ENCODE measurements around the gene AGO1.
"Not testable (repeated sequence)": the region's sequence is repeated elsewhere in the genome, so short reads cannot be mapped to it uniquely, and the experiment has no call there.

The AGO1 gene

GRCh38 chr1:35882945-35883634 is at the start of gene AGO1:
Gene AGO1 (plus strand): TSS chr1:35883209. CDS start chr1:35883422, 213 bp downstream.
- peak; percentile 97 for DNase-seq

- DNase-seq = no peak
These were observed 49.6 kb upstream of the AGO1 start for GRCh38 chr1:35833395-35833794.

GRCh38 chr1:35834218-35834617 is 48.8 kb upstream of the AGO1 start:
- no peak for DNase-seq

GRCh38 chr1:35835398-35835797 is 47.6 kb upstream of the AGO1 start:
- DNase-seq = no peak

DNA sequence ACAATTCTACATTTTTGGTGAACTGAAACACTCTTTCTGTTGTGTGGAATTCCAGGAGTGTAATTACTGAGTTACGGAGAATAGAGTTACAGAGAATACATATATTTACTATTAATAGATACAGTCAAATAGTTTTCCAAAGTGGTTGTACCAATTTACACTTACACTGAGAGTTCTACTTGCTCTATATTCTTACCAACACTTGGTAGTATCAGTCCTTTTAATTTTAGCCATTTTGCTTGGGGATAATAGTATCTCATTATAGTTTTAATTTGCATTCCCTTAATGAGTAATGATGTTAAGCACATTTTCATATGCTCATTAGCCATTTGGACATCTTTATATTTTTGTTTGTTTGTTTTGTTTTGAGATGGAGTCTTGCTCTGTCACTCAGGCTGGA is 46.3 kb upstream of the AGO1 start:
- no peak for DNase-seq

- no peak for DNase-seq
These were observed 44.2 kb upstream of the AGO1 start for GRCh38 chr1:35838693-35839245.

- DNase-seq = no peak
These were observed 38.2 kb upstream of the AGO1 start for GRCh38 chr1:35844826-35845225.

DNA sequence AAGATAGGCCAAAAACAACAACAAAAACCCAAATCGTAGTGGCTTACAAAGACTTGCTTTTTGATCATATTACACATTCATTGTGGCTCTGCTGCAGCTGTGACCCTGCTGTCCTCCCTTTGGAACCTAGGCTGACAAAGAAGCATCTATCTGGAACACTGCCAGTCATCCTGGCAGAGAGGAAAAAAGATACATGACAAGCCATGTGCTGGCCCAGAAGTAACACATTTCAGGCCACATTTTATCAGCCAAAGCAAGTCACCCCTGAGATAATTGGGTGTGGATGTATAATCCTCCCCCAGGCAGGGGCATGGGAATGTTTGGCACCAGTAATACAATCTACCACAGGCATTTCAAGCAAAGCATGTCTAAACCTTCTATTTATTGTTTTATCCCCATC is 37.2 kb upstream of the AGO1 start:
- DNase-seq = no peak

DNA sequence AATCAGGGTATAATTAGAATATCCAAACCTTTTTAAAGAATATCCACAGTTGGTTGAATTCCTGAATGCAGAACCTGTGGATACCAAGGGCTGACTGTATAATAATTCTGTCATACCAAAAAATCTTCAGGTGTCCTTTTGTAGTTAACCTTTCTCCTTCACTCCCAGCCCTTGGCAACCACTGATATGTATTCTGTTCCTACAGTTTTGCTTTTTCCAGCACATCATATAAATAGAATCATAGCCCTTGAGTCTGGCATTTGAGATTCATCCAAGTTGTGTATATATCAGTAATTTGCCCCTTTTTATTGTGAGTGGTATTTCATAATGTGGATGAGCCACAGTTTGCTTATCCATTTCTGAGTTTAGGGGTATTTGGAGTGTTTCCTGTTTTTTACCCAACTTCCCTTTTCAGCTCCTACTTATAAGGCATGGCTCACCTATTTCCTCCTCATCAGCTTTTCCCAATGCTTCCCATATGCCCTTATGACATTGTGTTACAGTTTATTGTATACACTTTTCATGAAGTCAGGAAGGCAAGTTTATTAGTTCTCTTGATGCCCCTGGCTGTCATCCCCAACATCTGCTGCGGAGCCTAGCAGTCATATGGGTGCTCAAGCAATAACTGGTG is 35.0 kb upstream of the AGO1 start:
- no peak for DNase-seq

DNA sequence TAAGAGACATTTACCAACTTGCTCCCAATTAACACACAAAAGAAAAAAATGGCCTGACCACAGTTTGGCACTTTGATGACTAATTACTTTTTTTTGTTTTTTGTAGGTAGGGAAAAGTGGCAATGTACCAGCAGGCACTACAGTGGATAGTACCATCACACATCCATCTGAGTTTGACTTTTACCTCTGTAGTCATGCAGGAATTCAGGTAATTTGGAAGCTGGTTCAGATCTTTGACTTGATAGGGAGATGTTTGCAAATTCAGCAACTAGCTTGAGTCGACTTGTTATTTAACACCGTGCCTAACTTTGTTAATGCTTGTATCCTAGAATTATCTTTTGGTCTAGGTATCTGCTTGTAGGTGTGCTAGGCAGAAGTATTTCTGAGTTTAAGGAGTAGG is 33.0 kb upstream of the AGO1 start:
- DNase-seq = no peak

GRCh38 chr1:35850716-35851115 is 32.3 kb upstream of the AGO1 start:
- no peak for DNase-seq

GRCh38 chr1:35851132-35851869 is 31.7 kb upstream of the AGO1 start:
- DNase-seq = no peak

GRCh38 chr1:35852241-35852640 is 30.8 kb upstream of the AGO1 start:
- no peak for DNase-seq

- no peak for DNase-seq
These were observed 27.9 kb upstream of the AGO1 start for GRCh38 chr1:35854989-35855700.

DNA sequence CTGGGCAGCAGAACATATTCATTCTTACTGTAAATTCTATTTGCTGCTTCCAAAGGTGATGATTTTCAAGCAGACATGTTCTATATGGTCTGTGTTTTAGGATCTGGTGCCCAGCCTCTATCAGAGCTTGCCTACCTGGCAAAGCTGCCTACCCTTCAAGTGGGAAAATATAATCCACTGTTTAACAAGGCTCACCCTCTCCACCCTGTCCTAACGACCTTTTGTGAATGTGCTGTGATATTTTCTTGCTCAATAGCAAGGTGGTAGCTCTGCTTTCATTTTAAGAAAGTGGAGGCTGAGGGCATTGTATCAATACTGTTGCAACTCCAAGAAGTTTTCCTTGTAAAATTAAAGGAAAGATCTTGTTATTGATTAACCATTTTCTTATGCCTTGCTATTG is 26.0 kb upstream of the AGO1 start:
- DNase-seq = no peak

DNA sequence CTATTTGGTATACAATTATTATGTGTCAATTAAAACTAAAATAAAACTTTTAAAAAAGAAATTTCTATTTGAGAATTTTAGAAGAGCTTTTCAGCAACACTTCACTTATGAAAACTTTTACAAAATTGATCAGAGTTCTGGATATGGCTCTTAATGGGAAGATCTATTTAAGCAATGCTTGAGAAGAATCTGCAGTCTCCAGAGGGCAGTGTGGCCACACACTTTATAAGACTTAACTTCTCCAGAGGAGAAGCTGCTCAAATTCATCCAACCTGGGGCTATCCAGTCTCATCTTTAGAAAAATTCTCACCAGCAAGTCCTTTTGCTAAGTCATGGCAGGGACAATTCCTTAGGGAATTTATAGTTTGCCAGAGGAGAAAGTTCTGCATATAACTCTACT is 25.2 kb upstream of the AGO1 start:
- DNase-seq = no peak

GRCh38 chr1:35860696-35861095 is 22.3 kb upstream of the AGO1 start:
- no peak for DNase-seq

DNA sequence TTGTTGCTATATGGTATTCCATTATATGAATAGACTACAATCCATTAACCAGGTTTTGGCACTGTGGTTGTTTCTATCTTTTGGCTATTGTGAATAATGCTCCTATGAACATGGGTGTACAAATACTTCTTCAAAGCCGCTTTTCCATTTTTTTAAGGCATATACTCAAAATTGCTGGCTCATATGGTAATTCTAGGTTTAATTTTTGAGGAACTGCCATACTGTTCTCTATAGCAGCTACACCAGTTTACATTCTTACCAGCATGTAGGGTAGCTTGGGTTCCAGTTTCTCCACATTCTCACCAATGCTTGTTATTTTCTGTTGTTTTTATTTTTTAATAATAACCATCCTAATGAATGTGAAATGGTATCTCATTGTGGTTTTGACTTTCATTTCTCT is 19.9 kb upstream of the AGO1 start:
- no peak for DNase-seq

DNA sequence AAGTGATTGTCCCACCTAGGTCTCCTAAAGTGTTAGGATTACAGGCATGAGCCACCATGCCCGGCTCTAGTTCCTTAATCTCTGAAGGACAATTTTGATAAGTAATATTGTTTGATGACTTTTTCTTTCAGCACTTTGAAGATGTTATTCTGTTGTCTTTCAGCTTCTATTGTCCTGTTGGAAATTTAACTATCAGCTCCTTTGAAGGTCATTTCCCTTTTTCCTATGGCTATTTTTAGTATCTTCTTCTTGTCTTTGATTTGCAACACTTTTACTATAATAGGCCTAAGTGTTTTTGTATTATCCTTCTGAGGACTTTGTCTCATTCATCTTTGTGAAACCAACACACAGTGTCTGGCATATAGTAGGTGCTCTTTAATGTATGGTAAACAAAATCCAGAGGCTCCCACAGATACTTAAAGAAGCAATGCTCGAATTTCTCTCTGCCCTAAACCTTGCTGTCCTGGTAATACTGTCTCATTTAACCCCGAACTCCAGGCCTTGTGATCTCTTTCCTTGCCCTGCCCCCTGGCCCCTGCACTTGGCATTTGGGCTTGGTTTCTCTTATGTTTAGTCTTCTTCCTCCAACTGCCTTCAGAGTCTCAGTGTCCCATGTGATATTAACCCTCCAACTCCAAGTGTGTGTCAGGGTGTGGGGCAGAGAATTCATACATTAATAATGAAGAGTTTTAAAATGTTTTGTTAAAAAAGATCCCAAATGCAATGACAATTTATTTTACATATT is 19.0 kb upstream of the AGO1 start:
- no peak for DNase-seq

GRCh38 chr1:35864813-35865212 is 18.2 kb upstream of the AGO1 start:
- no peak for DNase-seq

GRCh38 chr1:35866991-35867390 is 16.0 kb upstream of the AGO1 start:
- no peak for DNase-seq

DNA sequence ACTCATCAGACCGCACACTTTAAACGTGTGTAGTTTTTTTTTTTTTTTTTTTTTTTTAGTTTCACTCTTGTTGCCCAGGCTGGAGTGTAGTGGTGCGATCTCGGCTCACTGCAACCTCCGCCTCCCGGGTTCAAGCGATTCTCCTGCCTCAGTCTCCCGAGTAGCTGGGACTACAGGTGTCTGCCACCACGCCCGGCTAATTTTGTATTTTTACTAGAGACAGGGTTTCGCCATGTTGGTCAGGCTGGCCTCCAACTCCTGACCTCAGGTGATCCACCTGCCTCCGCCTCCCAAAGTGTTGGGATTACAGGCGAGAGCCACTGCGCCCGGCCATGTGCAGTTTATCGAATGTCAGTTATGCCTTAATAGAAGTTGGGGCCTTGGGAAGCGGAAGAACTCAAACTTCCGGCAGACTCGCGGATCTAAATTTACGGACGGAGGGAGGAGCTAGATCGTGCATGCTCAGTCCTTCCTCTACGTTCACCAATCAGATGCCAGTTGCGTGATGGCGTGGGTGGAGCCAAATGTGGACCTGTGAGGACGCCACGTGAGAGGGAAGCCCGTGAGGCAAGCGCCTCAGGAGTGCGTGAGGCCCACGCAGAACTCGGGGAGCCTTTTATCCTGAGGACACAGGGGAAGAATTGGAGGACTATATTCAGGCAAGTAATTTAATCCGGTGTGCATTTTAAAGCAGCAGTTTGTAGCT is 13.6 kb upstream of the AGO1 start:
- not testable (repeated sequence) for DNase-seq

Measured in activated CD4-positive, alpha-beta T cell treated with anti-CD3 and anti-CD28 coated beads, Interleukin-2, amount 50 U/mL, for 48 hours (primary cell).